Natural killer cell treated with Interleukin-12 subunit alpha and Interleukin-12 subunit beta and Interleukin-15 and Interleukin-18, amount 100 ng/mL, for 72 hours (primary cell): ENCODE measurements around the gene HOXC9. TPM values are rescaled to one million over a fixed set of nuclear protein-coding genes. Genes with fewer than 3 reads are reported as not detected.

Source experiments
- ATAC-seq, 2 donors: fragments of 150-1000 bp; cut with Tn5 transposase in 1 of 2; sonication (Bioruptor Pico), chemical (Tn5 transposase) in 1 of 2; 2 replicates each; pipeline ENCODE4 v1.10.0; 2021
- DNase-seq: peaks from one replicate; pipeline ENCODE4 v3.0.0; 2022; ENCODE audit warnings: low spot score
- H3K27ac Mint-ChIP-seq, 2 donors: 1 replicate in 1 of 2; 2 replicates in 1 of 2; pipeline ENCODE4 v1.8.0; 2022; ENCODE audit warnings: mixed read lengths in 2 of 2, mild to moderate bottlenecking in 1 of 2, moderate library complexity in 1 of 2
- H3K27me3 Mint-ChIP-seq, 2 donors: 1 replicate in 1 of 2; 2 replicates in 1 of 2; pipeline ENCODE4 v1.8.0; 2022; ENCODE audit warnings: mixed read lengths in 2 of 2
- H3K36me3 Mint-ChIP-seq: one replicate; pipeline ENCODE4 v1.8.0; 2022; ENCODE audit warnings: mixed read lengths
- H3K4me1 Mint-ChIP-seq, 2 donors: 1 replicate in 1 of 2; 2 replicates in 1 of 2; pipeline ENCODE4 v1.8.0; 2022; ENCODE audit warnings: low read depth in 2 of 2, mixed read lengths in 2 of 2, mild to moderate bottlenecking in 1 of 2
- H3K4me3 Mint-ChIP-seq: one replicate; pipeline ENCODE4 v1.8.0; 2022; ENCODE audit warnings: mixed read lengths
- H3K9me3 Mint-ChIP-seq: 2 replicates; pipeline ENCODE4 v1.8.0; 2022; ENCODE audit warnings: mixed read lengths
- total RNA-seq, 2 donors: library from RNA; stranded (reverse); gene quantifications; one replicate each; pipeline ENCODE4 v1.2.3, GENCODE V29; 2022

The HOXC9 gene
- total RNA-seq, 2 donors from 2014 or later: not detected

DNA sequence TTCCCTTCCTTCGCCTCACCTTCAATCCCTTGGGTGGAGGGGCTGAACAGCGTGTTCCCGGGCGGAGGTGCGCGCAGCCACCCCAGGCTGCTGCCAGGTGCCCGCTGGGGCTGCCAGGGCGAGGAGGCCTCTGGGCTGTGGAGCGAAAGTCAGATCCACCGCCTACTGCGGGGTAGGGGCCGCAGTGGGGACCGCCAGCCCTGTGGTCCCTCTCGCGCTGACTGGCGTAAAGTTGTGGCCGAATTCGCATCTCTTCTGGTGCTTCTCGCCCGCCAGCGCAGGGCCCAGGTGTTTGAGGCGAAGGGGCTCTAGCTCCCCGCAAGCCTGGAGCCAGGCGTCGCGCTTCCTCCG lies 46.8 kb downstream of the HOXC9 start:
- Mint-ChIP-seq H3K4me3 (no peak overlapping the region), H3K4me1 (peaks cover 22 to 30% of the 10 kb centered on the region in 2 donors), H3K36me3 (peaks cover 7% of the 10 kb centered on the region), H3K27ac (no peak overlapping the region), H3K9me3 (no peaks in the 10 kb centered on the region), H3K27me3 (peaks cover 71 to 85% of the 10 kb centered on the region in 2 donors)
- ATAC-seq (peak in 1 of 2 donors; percentile 17), DNase-seq (no peak)

DNA sequence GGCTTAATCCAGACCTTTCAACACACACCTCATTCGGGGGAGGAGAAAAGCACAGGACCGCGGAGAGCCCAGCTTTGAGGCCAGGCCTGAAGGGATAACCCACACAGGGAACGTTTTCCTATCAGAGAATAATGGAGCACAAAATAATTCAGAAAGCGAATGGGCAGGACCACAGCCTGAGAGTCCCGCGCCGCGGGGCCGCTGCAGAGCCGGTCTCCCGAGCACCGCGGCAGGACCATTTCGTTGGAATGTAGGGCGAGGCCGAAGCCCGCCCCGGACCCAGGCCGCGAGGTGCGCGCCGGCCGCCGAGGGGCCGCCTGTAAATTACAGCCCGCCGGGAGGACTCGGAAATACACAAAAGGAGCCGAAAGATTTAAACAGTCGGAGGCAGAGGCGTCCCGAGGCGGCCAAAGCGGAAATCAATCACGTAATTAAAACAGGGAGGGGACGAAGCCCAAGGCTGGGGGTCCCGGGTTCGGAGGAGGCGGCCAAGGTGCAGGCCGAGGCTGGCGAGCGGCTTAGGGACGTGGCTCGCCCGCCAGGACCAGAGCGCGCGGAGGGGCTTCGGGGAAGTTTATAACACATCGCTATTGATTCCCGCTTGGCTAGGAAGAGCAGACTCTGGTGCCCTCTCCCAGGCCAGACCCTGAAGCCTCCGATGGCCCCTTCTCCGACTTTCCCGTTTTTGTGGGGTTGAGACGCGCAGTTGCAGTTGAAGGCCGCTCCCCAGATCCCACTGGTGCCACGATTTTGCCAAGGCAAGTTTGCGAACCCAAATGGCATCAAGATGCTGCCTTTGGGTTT lies 47.4 kb downstream of the HOXC9 start:
- H3K4me3 Mint-ChIP-seq: no peak overlapping the region
- ATAC-seq (no peak), DNase-seq (no peak)
- no peak overlapping the region for H3K27ac Mint-ChIP-seq
- peaks cover 7% of the 10 kb centered on the region for H3K36me3 Mint-ChIP-seq
- peaks cover 73 to 88% of the 10 kb centered on the region in 2 donors for H3K27me3 Mint-ChIP-seq
- peaks cover 28 to 32% of the 10 kb centered on the region in 2 donors for H3K4me1 Mint-ChIP-seq
- H3K9me3 Mint-ChIP-seq: no peaks in the 10 kb centered on the region

DNA sequence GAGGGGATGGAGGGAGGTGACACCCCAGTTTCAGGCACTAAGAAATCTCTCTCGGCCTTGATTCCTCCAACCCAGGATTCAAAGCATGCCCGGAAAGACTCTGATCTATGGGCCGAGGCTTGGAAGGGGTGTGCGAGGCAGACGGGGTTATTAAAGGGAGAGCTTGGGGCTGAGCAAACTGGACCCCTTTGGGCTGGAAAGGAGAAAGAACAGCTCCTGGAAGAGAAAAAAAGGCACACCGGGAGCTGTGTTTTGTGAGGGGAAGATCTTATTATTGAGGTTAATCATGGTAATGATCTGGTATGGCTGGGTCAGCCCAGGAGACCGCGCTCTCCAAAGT lies 48.0 kb downstream of the HOXC9 start:
- Mint-ChIP-seq H3K27ac (no peak overlapping the region), H3K27me3 (peaks cover 70 to 88% of the 10 kb centered on the region in 2 donors), H3K4me3 (no peak overlapping the region), H3K36me3 (peaks cover 7% of the 10 kb centered on the region), H3K9me3 (no peaks in the 10 kb centered on the region), H3K4me1 (peaks cover 33 to 35% of the 10 kb centered on the region in 2 donors)
- ATAC-seq (no peak), DNase-seq (no peak)

DNA sequence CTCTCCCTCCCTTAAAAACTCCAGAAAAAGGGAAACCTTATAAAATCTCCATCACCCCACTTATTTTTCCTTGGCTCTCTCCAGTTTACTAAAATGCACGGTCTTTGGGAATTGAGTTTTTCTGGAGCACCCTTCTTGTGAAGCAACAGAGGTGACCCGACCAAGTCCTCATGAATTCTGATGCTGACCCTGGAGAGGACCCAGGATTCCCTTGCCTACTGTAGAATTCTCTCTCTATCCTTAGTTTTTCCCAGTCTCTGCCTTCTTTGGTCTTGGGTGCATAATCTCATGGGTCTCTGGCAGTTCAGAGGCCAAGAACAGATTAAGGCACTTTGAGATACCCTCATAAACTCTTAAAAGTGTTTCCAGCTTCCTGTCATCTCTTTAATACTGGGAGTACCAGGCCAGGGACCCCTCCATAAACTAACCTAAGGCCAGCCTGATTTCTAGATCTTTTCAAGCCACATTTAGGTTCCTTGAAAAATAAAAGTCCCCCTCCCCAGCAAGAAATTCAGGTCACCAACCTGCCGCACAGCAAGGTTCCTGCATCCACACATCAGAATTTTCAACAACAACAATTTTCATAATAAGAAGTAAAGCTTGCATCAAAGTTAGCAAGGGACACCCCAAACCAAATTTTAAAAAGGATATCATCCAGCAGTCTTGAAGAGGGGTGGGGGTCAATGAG lies 48.6 kb downstream of the HOXC9 start:
- Mint-ChIP-seq H3K4me3 (no peak overlapping the region), H3K27me3 (peaks cover 69 to 85% of the 10 kb centered on the region in 2 donors), H3K27ac (no peak overlapping the region), H3K9me3 (no peaks in the 10 kb centered on the region), H3K4me1 (peaks cover 37 to 38% of the 10 kb centered on the region in 2 donors), H3K36me3 (peaks cover 7% of the 10 kb centered on the region)
- ATAC-seq (no peak), DNase-seq (no peak)

DNA sequence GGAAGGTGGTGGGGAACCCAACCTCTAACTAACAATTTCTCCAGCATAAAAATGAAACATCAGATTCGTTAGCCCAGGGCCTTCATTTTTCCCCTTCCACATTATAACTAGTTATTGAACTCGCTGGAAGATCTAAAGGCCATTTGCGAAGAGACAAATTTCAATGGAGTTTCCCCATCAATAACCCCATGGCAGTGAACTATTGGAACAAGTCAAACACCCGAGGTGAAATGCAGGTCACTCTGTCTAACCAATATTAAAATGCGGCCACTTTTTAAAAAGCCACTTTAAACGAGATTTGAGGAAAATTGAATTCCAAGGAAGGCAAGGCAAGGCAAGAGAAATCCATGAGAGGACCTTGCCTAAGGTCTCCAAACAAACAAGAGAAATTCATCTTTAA lies 49.1 kb downstream of the HOXC9 start:
- Mint-ChIP-seq H3K27me3 (peaks cover 65 to 80% of the 10 kb centered on the region in 2 donors), H3K4me3 (no peak overlapping the region), H3K36me3 (peaks cover 7% of the 10 kb centered on the region), H3K27ac (no peak overlapping the region), H3K4me1 (peaks cover 37 to 39% of the 10 kb centered on the region in 2 donors), H3K9me3 (no peaks in the 10 kb centered on the region)
- no peak for ATAC-seq
- DNase-seq: no peak

DNA sequence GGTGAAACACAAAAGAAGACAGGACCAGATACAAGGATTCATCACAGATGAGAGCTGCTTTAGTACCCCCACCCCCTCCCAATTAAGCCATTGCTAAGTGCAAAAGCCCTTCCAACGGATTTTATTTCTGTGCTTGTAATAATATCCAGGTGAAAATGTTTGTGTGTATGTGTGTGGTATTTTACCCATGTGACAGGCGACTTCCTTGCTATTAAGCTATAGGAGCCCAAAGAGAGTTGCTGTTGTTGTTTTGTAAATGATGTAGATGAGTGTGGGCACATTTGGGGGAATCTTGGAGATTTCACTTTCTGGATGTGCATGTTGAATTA lies 50.5 kb downstream of the HOXC9 start:
- Mint-ChIP-seq H3K9me3 (no peaks in the 10 kb centered on the region), H3K36me3 (peaks cover 7% of the 10 kb centered on the region), H3K4me3 (peak overlapping the region; percentile 63), H3K27me3 (peaks cover 60 to 79% of the 10 kb centered on the region in 2 donors), H3K27ac (peak overlapping the region in 1 of 2 donors; percentile 15), H3K4me1 (peaks cover 44 to 45% of the 10 kb centered on the region in 2 donors)
- ATAC-seq (no peak), DNase-seq (no peak)

DNA sequence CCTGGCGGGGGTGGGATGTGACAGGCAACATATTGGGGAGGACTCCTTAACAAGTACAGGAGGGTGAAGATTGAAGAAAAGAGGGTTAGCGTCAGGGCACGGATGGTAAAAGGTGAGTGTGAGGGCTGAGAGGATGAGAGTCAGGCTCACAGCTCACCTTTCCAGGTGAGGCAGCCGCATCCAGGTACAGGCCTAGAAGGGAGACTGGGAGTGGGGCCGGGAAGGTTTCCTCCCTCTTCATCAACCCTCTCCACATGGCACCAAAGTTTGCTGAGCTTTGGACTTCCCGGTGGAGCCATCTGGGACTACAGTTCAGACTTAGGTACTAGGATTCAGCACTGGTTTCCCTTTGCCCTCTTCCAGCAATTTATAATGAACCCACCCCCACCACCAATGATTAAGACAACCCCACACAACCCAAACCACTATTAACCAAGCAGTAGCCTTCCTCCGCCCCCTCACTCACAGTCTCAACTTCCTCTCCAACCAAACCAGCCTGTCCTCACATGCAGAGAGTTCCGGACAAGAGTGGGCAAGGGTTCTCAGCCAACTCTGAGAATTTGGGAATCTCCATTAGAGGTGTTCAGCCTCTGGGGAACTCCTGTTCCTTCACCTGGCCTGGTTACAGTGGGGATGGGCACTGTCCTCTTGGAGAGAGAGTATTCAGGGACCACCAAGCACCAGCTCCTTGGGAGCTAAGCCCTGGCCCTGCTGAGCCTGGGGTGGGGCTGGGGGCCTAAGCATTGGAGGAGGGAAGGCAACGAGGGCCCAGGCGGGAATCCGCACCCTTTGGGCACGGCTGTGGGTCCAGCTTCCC lies 51.3 kb downstream of the HOXC9 start:
- Mint-ChIP-seq H3K27ac (peak overlapping the region in 1 of 2 donors; percentile 60), H3K4me3 (peak overlapping the region; percentile 81), H3K9me3 (no peaks in the 10 kb centered on the region), H3K27me3 (peaks cover 57 to 73% of the 10 kb centered on the region in 2 donors), H3K36me3 (peaks cover 7% of the 10 kb centered on the region), H3K4me1 (peaks cover 44 to 45% of the 10 kb centered on the region in 2 donors)
- ATAC-seq (no peak), DNase-seq (no peak)

DNA sequence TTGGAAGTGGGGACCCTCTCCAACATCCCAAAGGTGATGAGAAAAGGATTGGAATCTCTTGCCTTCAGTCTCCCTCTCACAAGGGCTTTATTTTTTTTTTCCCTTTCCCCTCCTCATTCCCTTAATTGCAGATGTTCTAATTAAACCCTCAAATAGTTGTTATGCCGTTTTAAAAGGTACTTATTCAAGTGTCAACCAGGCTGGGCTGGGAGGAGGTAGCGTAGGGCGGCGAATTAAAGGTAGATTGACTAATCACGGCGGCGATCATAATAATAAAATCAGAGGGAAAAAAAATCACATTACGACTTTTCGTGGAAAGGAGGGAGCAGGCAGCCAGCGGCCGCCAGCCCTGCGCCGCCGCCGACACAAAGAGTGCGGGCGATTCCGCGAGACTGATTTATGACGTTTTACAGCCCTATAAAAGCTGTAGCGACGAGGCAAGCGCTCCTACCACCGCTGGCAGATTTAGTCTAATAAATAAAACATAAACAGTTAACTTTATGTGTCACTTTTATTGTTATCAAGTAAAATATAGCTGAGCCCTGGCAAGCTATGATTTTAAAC lies 52.0 kb downstream of the HOXC9 start:
- Mint-ChIP-seq H3K4me3 (peak overlapping the region; percentile 81), H3K36me3 (peaks cover 7% of the 10 kb centered on the region), H3K27ac (peak overlapping the region in 1 of 2 donors; percentile 60), H3K9me3 (no peaks in the 10 kb centered on the region), H3K4me1 (peaks cover 42 to 44% of the 10 kb centered on the region in 2 donors), H3K27me3 (peaks cover 50 to 66% of the 10 kb centered on the region in 2 donors)
- ATAC-seq: no peak
- no peak for DNase-seq

DNA sequence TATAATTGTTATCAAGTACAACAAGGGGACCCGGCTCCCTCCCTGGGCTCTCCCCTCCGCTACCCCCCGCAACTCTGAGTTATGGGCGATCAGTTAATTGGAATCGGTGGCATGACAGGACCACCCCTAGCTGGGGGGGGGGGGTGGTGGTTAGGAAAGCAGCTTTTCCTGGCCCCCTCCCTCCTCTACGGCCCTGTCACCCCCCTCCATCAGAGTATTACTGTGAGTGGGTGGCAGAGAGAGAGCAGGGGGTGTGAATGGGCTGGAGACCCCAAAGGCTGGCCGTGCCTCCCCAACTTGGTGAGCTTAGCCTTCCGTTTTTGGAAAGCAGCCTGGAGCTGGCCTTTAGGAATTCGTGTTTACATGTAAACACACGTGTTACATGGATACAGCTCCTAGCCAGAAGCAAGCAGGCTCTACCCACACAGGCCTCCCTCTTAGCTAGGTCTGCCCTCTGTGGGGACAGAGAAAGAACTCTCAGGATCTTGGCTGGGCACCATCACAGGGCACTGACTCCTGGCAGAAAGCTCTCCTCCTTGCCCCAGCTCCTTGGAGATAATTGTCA lies 52.6 kb downstream of the HOXC9 start:
- Mint-ChIP-seq H3K9me3 (no peaks in the 10 kb centered on the region), H3K36me3 (peaks cover 7% of the 10 kb centered on the region), H3K4me3 (peak overlapping the region; percentile 81), H3K4me1 (peaks cover 40 to 44% of the 10 kb centered on the region in 2 donors), H3K27me3 (peaks cover 53 to 61% of the 10 kb centered on the region in 2 donors), H3K27ac (peak overlapping the region; percentile 60 to 73)
- DNase-seq (no peak), ATAC-seq (peak in 1 of 2 donors; percentile 17)

Other genes with a start within 250 kb of the HOXC9 start
- gene CISTR, start 248.2 kb upstream of the HOXC9 start, total RNA-seq: not detected
- not detected for gene HOXC13, start 61.3 kb upstream of the HOXC9 start, total RNA-seq
- not detected for gene HOXC12, start 45.3 kb upstream of the HOXC9 start, total RNA-seq
- not detected for gene HOXC11, start 27.0 kb upstream of the HOXC9 start, total RNA-seq
- gene HOTAIR, start 25.2 kb upstream of the HOXC9 start, total RNA-seq: not detected
- gene HOXC10, start 15.0 kb upstream of the HOXC9 start, total RNA-seq: not detected
- not detected for gene HOXC8, start 8.8 kb downstream of the HOXC9 start, total RNA-seq
- not detected for gene HOXC6, start 28.3 kb downstream of the HOXC9 start, total RNA-seq
- gene HOXC5, start 32.9 kb downstream of the HOXC9 start, total RNA-seq: not detected
- 1 to 10 TPM; 1.3 to 2.3 TPM for gene HOXC4, start 53.7 kb downstream of the HOXC9 start, total RNA-seq
- gene SMUG1, start 188.8 kb downstream of the HOXC9 start, total RNA-seq: 10 to 100 TPM; 25.2 to 25.3 TPM